GM12864 (cell line): ENCODE data around the gene GGACT.
"Not testable (repeated sequence)": the region's sequence is repeated elsewhere in the genome, so short reads cannot be mapped to it uniquely, and the experiment has no call there.

Source experiments
- DNase-seq: peaks from one replicate; pipeline ENCODE4 v3.0.0-alpha.2; 2011; ENCODE audit warnings: low read depth
- H3K4me3 ChIP-seq: 2 replicates; pipeline ENCODE4 v1.5.1; 2011; ENCODE audit warnings: mild to moderate bottlenecking, low read depth, low read length, control low read depth
- CTCF ChIP-seq: IDR thresholded peaks from 2 replicates; pipeline ENCODE4 v1.5.1; 2011; ENCODE audit warnings: low read depth, mild to moderate bottlenecking, moderate library complexity, low read length, control low read depth, inconsistent platforms; ENCODE audit errors: missing control alignments

GGACT gene

DNA sequence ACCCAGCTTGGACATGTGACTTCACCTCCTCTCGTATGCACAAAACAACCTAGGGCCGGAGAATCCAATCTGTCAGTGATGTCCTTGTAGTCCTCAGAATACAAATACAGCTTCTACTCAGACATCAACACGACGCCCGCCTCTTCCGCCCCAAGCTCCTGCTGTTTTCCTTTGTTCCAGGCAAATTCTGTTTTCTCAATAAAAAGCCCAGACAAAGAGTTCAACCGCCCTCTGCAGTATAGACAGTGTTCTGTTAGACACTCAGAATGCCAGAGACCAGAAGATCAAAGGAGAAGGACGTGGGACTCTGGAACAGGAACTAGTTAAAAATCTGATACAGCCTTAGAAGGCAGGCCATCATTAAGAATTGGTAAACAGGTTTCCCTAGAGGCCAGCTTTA is 42.0 kb upstream of the GGACT start:
- H3K4me3 ChIP-seq = no peak overlapping the region
- TF ChIP-seq CTCF = no peak
- DNase-seq = no peak

- H3K4me3 ChIP-seq = no peak overlapping the region
- DNase-seq = no peak
- no peak for TF ChIP-seq CTCF
These were observed 38.5 kb upstream of the GGACT start for GRCh38 chr13:100627120-100627519.

DNA sequence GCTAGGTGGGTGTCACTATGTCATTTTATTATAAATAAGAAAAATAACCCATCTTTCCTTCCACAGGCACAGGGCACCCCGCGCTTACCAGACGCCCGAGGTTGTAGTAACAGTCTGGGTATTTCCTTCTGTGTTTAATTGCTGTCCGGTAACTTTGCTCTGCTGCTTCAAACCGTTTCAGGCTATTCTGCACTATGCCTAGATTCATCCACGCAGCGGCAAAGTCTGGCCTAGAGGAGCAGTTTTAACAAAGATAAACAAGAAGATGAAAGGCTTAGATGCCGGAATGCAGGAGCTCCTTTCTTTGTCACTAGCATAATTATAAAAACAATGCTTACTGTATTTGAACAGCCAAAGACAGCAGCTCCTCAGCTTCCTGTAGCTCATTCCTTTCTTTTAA is 36.9 kb upstream of the GGACT start:
- DNase-seq = no peak
- no peak for TF ChIP-seq CTCF
- H3K4me3 ChIP-seq = no peak overlapping the region

GRCh38 chr13:100620792-100621191 is 32.2 kb upstream of the GGACT start:
- no peak for TF ChIP-seq CTCF
- no peak overlapping the region for H3K4me3 ChIP-seq
- DNase-seq = no peak

DNA sequence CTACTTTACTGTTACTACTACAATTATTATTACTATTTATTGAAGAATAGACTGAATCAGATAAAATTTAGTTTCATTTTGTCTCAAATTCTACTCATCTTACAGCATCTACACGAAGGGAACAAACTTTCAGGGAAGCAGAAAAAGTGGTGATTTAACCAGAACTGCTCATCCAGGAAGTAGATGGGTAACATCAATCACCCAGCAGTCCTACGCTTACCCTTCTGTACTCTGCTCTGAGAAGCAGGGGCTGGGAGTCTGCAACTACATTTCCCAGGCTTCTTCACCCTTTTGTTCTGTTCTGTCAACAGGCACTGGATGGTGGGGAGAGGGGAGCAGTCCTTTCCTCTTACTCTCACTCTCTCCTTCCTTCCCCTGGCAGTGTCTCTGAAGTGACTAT is 31.4 kb upstream of the GGACT start:
- no peak overlapping the region for H3K4me3 ChIP-seq
- no peak for DNase-seq
- no peak for TF ChIP-seq CTCF

DNA sequence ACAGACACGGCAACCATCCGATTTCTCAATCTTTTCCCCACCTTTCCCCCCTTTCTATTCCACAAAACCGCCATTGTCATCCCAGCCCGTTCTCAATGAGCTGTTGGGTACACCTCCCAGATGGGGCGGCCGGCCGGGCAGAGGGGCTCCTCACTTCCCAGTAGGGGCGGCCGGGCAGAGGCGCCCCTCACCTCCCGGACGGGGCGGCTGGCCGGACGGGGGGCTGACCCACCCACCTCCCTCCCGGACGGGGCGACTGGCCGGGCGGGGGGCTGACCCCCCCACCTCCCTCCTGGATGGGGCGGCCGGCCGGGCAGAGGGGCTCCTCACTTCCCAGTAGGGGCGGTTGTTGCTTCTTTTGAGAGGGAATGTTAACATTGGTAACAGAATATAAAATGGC is 30.3 kb upstream of the GGACT start:
- not testable (repeated sequence) for H3K4me3 ChIP-seq, DNase-seq

DNA sequence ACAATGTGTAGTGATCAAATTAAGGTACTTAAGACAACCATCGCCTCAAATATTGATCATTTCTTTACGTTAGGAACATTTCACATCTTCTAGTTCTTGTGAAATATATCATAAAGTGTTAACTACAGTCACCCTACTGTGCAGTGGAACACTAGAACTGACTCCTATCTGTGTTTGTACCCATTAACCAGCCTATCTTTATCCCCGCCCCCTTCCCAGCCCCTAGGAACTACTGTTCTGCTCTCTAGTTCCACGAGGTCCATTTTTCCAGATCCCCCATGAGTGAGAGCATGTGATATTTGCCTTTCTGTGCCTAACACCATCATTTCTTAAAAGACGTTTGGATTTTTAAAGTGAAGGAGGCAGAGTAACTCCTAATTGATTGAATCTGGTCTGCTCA is 24.4 kb upstream of the GGACT start:
- no peak overlapping the region for H3K4me3 ChIP-seq
- no peak for DNase-seq
- TF ChIP-seq CTCF = no peak

DNA sequence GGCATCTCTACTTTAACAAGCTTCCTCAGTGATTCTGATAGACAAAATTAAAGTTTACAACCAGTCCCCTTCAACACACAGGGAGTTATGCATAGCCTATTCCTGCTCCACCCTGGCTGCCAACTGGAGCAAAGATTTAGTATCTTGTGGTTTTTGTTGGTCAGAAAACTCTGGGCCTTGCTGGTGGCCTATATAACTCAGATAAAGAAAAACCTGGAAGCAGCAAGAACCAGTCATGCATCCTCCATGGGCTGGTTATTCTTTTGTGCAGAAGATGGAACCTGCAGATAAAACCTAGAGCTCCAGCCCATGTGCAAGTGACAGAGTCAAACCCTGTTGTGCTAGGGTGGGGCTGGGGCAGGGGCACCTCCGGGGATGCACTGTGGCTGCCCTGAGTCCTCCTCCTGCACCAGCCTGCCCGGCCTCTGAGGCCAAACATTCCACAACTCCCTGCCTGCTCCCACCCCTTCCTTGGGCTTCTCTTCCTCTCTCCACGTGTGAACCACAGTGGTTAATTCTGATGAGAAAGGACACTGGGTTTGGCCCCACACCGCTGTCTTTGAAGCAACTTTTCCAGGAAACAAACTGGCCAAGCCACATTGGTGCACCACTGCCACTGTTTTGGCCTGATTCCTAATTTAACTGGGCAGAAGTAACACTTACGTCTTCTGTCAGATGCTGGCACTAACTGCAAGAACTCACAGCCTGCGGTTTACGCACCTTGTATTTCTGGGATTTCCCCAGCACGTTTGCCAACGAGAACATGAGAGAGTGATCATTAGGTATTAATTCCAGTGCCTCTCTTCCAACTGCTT is 23.3 kb upstream of the GGACT start:
- no peak for DNase-seq
- TF ChIP-seq CTCF = no peak
- no peak overlapping the region for H3K4me3 ChIP-seq
